Stimulated activated CD4-positive, alpha-beta T cell treated with anti-CD3 and anti-CD28 coated beads, Interleukin-15, amount 100 ng/mL, for 1 hour (primary cell): ENCODE measurements around the gene PHKA2.

ENCODE experiments used
- DNase-seq, 2 donors: peaks; one replicate each; pipeline ENCODE4 v3.0.0-alpha.2; 2020; ENCODE audit warnings: low read depth in 1 of 2, low spot score in 1 of 2

Gene PHKA2

DNA sequence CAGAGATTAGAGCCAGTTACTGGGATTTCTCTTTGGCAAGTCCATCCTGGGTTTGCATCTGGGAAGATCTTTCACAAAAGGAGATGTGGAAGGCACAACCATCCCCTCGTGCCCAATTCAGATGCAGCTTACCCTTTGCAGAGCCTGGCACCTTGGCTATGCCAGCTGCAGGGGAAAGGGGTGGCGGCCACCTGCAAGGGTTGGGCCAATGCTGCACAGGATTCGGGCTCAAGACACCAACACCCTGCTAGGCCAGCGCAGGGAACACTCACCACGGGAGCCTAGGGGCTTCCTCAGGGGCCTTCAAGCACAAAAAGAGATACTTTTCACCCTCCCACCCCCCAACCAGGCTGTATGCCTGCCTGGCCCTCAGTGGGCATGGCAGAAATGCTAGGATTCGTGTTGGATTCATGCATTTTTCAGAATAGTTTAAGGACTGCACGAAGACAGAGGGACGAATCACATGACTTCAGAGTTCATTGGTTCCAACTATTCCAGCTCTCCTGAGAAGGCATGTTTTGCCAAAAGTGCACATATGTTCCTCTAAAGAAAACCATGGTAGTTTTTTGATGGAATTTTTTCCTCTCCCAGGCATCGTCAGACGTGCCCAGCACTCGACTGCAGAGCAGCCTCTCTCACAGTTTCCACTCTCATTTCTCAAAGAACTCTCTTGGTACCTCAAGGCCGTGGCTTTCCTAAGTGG lies 94.4 kb downstream of the PHKA2 start:
- no peak for DNase-seq

DNA sequence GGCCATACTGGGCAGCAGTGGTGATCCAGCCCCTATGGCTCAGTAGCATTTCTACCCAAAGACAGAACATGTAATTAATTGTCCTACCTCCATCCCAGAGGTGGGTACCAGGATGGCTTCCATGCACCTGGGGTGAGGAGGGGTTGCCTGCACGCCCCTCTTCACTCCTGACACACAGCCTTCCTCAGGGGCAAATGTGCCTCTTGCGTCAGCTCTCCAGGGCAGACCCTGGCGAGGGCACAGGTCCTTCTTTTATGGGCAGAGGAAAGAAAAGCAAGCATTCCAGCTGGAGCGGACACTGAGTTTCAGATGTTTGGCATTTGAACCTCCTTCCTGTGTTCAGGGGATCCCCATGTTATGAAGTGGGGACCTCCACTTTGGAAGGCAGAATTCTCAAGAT lies 95.6 kb downstream of the PHKA2 start:
- no peak for DNase-seq

DNA sequence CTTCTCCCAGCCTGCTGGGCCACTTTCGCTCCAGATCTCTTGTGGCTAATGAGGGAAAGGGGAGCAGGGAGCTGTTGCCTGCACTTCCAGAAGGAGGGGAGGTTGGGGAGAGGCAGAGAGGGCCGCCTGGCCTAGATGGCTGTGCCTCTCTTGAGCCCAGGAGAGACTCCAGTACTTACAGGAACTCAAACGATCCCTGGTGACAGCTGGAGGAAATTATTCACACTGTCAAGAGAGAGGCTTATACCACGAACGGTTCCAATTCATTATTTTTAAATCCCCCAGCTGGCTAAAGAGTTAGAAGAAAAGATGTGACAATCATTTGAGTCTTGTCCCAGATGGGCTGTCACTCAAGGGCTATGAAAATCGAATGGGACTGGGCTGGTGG lies 96.1 kb downstream of the PHKA2 start:
- DNase-seq, result no peak

DNA sequence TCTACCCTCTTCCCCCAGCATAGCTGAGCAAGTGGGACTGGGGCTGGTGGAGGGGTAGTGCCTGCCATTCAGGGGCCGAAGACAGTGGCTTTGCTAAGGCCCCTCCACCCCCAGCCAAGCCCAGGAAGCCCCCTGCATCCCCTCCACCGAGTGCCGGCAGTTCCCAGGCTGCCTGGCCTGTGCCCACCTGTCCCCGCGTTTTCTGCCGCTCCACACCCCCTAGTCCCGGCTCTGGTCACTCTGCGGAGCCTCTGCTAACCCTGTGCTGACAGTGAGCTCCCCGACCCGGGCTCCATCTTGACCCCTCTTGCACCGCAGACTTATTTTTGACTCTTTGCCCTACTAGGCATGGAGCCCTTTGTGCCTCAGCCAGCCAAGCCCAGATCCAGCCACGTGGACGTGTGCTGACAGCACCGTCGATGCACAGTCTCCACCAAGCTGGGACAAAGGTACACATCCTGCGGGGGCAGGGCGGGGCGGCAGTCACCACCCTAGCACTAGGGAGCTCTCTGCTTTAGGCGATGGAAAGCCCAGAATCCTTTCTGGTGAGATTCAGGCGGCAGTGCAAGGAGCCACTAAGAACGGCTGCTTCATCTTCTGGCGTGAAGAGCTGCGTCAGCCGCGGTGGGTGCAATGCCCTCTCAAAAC lies 96.6 kb downstream of the PHKA2 start:
- DNase-seq, result no peak

DNA sequence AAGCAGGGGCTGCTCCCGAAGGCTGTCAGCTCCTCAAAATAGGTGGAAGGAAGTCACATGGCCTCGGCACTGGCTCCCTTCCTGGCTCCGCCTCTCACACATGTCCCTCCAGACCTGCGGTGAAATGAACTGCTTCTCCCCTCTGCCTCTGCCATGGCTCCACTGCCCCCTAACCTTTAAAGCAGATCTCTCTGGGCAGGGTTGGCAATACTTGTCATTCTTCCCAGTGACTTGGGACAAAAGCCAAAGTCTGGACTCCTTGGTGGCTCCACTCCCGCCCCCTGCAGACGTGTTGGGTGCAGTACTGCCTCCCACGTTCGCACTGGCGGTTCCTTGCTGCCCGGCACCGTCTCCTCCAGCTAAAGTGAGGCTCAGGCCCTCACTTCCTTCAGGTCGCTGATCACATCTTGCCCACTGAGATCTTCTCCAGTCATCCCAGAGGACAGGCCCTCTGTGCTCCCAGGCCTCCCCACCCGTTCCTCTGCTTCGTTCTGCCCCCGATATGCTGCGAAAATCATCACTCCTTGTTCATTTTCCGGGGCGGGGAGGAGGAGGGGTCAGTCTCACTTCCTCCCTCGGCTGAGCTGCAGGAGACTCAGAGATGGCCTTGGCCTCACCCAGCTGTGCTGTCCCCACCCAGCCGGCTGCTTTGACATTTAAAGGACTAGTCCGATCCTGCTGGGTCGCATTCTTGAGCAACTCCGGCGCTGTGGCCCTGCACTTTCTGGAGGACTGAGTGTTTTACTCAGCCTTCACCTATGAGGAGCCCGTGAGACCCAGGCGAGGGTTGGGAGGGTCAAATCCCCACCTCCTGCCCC lies 97.4 kb downstream of the PHKA2 start:
- DNase-seq, result peak; percentile 5 to 24

DNA sequence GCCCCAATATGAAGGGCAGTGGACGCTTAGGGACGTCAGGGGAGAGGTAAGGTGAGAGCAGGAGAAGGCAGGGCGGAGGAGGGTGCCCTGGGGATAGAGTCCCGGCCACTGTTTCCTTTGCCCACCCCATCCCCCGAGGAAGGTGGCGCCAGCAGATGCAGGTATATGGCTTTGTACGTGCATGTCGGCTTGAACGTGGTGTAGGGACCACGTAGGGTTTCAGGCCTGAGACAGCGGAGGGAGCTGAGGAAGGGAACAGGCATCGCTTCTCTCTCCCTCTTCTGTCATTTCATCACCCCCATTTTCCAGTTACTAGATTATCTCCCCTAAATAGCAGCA lies 97.9 kb downstream of the PHKA2 start:
- DNase-seq, result no peak

DNA sequence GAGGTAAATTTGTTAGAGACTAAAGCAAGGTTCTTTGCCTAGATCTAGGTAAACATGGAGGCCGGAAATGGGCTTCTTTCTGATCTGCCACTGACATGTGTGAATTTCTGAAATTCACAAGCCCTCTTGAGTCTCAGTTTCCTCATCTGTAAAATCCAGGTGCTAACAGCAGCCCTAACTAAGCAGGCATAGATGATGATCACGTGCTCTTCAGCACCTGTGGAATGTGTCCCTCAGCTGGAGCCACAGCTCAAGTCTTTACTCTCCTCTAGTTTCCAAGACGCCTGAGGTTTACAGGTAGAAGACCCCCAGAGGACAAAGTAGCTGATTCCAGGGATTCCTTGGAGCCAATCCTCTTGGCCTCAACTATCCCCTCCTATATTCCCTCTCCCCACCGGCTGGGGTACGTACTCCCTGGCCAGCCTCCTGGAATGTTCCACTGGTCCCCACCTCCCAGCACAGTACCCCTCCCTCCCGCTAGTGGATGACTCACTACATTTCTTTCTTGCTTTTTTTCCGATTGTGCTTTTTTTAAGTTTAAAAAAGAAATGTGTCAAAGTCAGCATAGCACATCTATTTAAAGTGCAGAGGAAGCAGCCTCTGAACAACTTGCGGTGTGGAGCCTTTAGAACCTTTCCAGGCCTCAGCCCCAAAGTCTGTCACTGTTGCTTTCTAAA lies 98.4 kb downstream of the PHKA2 start:
- no peak for DNase-seq

DNA sequence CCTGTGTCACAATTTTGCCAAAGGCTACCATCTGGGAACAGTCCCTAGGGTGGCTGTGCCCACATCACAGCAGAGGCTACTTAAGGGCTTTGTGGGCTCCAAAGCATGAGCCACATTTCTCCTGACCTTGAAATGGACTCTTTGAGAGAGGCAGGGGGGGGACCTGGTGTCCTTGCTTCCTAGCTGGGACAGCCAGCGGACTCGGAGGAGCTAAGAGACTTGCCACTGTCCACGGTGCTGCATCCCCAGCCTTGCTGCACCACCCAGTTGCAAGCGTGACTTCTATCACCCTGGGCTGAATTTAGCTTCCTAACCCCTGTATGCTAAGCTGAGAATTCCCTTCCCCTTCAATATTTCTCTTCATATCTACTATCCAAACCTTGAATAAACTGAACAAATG lies 99.0 kb downstream of the PHKA2 start:
- no peak for DNase-seq

DNA sequence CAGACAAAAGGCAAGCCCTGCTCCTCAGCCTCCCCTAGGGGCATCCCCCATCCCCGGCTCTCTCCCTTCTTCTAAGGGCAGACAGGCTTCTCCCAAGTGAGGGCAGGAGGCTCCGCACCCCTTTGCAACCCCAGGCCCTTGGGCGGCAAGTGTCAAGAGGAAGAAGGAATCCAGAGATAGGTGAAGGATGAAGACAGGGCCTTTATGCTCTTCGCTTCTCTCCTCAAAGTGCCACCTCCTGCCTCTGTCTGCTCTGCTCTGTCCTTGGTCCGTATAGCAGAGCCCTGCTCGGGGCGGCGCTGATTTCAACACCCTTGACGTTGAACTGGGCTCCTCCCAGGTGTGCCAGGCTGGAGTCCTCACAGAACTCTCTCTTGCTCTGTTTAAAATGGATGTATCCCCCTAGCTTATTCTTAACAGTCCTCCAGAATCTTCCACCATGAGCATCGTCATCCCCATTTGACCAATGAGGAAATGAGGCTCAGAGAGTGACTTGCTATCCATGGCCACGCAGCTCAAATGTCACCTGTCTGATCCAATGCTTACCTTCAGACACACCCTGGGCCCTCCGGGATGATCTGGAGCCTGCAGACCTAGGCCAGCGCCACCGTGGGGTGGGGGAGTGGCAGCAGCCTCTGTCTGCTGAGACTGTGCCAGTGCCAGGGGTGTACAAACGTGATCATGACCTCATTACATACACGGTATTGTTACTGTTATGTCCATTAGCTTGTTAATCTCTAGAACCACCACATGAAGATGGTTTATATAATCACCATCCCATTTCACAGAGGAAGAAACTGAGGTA lies 99.8 kb downstream of the PHKA2 start:
- DNase-seq, result no peak

DNA sequence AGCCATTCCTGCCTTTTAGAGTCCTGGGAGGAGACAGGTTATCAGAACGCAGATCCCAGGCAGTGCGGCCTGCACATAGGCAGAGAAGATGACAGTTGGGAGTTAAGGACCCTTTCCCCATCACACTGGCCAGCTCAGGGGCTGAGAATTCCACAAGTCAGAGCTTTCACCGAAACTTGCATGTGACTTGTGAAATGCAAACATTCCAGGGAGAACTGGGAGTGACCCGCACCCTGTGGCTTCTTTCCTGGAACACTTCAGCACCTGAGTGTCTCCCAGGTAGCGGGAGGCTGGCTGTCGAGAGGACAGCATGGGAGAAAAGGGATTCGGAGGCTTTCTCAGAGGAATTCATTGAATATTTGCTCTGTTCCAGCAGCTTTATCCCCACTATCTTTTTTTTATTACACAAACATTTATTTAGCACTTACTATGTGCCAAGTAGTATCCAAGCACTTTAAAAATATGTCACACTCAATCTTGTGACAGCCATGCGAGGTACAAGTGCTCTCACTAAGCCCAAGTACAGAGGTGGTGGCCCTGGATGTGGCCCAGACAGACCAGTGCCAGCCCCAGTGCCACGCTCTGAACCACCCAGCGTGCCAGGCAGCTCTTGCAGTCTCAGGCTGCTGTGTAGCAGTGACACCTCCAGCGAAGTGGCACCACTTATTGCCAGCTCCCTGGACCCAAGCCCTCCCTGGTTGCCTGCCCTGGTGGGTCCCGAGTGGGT lies 100.5 kb downstream of the PHKA2 start:
- DNase-seq, result no peak

DNA sequence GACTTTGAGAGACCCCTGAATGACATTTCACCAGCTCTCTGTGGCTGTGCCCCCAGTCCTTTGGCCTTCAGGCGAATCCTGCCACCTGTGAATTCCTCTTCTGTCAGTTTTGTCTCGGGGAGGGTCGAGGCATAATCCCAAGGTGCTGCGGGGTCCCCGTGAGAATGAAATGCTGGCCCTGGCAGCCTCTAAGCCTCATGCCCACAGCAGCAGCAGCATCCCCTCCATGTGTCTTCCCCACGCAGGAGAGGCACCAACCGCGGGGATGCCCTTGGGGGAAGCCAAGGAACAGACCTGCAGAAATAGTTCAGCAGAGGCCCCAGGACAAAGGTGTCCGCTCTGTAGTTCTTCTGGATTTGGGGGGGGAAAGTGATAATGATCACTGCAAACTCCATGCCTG lies 104.8 kb downstream of the PHKA2 start:
- no peak for DNase-seq

DNA sequence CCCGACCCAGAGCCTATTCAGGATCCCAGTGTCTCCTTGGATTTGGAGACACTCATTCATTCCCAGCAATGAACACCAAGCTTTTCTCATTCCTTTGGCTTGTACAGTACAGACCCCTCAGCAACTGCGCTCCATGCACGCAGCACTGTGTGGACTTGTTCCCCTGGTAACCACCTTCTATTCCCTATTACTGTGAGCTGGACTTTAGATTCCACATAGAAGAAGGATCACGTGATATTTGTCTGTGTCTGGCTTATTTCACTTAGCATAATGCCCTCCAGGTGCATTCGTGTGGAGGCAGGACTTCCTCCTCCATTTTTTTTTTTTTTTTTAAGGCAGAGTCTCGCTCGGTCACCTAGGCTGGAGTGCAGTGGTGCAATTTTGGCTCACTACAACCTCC lies 106.4 kb downstream of the PHKA2 start:
- no peak for DNase-seq

DNA sequence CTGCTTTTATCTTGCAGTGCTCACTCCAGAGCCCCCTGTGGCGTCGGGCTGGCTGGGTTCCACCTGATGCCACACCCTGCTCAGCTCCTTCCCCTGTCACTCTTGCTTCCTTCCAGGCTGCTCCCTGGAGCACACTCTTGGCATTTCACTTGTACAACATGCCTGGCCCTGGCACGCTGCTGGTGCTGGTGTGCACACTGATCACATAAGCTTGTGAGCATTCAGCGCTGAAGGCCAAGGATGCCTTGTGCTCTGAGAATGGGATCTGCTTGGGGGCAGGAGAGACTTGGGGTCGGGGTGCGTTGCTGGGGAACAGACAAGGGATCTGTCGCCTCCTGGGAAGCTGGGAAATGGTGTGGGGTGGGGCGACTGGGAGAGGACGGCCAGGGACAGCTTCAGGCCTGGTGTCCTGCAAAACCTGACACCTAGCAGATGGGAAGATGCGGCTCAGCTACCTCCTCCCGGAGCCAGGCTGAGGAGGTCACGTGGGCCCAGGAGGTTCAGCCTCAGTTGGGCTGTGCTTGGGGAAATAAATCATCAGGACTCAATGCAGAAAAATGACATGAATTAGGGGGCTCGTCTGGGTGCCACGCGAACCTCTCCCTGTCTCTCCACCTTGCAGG lies 108.5 kb downstream of the PHKA2 start:
- DNase-seq, result no peak

DNA sequence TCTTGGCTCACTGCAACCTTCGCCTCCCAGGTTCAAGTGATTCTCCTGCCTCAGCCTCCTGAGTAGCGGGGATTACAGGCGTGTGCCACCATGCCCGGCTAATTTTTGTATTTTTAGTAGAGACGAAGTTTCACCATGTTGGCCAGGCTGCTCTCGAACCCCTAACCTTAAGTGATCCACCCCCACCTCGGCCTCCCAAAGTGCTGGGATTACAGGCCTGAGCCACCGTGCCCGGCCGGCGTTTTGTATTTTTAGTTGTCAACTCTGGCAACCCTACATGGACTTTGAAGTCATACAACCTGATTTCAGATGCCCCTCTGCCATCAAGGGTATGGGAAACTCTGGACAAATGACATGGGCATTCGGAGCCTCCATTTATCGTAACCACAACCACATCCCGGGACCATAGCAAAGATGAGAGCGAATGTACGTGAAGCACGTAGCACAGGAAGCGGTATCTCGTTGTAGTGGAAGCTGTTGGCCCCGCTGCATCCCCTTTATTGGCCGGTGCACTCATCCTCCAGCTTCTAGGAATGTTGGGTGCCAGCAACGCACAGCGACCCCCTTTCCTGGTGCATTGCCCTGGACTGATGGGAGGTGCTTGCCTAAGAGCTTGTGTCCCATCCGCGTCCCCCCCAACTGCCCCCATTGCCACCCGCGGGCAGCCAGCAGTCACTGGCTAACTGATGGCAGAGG lies 109.2 kb downstream of the PHKA2 start:
- no peak for DNase-seq

DNA sequence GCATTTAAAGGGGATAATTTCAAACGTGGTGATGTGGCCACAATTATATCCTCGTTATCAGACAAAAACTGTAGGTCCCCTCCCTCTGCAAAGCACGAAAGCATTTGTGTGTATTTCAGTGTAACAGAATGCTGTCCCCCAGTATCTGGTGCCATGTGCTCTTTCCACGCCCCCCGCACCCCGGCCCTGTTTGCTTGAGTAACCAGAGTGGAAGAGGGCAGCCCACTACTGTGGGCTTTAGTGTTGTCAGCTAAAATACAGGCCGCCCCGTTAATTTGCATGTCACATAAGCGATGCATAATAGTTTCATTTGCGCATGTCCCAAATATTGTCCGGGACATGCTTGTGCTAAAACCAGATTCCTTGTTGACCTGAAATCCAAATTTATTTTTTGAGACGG lies 110.1 kb downstream of the PHKA2 start:
- DNase-seq, result no peak

DNA sequence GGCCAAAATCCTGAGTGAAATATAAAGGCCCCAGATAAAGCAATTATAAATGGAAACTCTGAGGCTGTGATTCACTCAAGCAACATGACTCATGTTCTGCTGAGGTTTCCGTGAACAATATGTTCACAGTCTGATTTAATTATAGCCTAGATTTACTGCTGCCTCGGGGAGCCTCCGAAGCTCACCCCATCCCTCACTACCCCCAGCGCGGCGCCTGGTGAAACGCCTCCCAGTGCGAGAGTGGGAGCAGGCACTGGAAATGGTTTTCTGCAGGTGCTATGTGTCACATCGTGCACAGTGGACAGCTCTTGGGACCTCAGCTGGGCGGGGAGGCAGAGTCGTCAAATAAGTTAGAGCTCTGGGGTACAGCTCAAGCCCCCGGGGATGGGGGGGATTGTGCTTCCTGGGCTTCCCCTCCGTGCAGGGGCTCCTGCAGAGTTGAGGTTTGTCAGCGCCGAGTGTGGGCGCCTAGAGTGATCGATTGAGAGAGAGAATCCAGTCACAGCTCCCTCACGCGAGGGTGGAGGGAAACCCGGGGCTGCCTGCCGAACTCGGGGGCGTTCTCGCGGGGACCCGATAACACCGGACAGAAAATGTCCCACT lies 110.6 kb downstream of the PHKA2 start:
- no peak for DNase-seq

DNA sequence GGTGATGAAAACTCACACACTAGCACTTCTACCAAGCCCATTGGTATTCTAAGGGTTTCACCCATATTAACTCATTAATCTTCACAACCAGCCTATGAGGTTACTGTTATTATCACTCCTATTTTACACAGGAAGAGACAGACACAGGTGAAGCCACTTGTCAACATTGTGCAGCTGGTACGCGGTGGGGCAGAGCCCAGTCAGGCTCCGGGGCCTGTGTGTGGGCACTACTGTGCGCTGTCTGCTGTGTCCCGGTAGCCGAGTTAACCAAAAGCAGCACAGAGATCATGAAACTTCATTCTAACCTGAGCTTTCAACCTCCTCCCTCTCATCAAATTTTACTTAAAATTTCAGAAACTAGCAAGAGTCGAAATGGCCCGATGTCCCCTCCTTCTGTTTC lies 111.3 kb downstream of the PHKA2 start:
- no peak for DNase-seq

DNA sequence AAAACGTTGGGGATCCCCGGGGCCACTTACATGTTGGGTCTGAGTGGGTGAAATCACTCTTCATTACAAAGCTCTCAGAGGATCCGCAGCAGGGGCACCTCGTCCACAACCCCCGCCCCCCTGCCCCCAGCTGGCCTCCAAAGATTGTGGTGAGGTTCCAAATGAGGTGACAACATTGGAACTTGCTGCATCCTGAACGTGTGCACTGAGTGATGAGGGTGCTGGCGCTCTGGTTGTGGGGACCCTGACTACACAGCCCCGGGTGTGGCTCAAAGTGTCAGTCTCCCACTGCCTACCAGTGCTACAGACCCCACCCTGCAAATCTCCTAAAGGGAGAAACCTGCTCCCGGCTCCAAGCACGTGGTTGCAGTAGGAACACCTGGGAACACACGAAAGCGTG lies 111.9 kb downstream of the PHKA2 start:
- no peak for DNase-seq
